Activated CD8-positive, alpha-beta T cell treated with anti-CD3 and anti-CD28 coated beads for 36 hours (primary cell): ENCODE results near the gene ATG9A. TPM values are rescaled to one million over a fixed set of nuclear protein-coding genes. Genes with fewer than 3 reads are reported as not detected.

Experiments
- ATAC-seq: fragments of 200-7000 bp; cut with Tn5 transposase; one replicate; pipeline ENCODE4 v1.10.0; 2021; ENCODE audit warnings: mild to moderate bottlenecking, moderate library complexity
- CTCF ChIA-PET: fragments of 350-600 bp; sonication (Branson Sonifier 250); formaldehyde crosslinking; loops from one replicate; lab custom pipeline; 2021; ENCODE audit warnings: antibody characterized with exemption; lab: Charles Lee
- POLR2A ChIA-PET: fragments of 350-600 bp; sonication (Branson Sonifier 250); formaldehyde crosslinking; loops from one replicate; lab custom pipeline; 2021; ENCODE audit warnings: antibody characterized with exemption; lab: Charles Lee
- DNase-seq: peaks from one replicate; pipeline ENCODE4 v3.0.0-alpha.2; 2020
- H3K27ac Mint-ChIP-seq: one replicate; pipeline ENCODE4 v1.8.0; 2021; ENCODE audit warnings: mild to moderate bottlenecking, mixed read lengths
- H3K27me3 Mint-ChIP-seq: one replicate; pipeline ENCODE4 v1.8.0; 2021; ENCODE audit warnings: mixed read lengths
- H3K36me3 Mint-ChIP-seq: one replicate; pipeline ENCODE4 v1.8.0; 2021; ENCODE audit warnings: low read depth, mixed read lengths
- H3K4me1 Mint-ChIP-seq: one replicate; pipeline ENCODE4 v1.8.0; 2021; ENCODE audit warnings: low read depth, mixed read lengths
- H3K4me3 Mint-ChIP-seq: one replicate; pipeline ENCODE4 v1.8.0; 2021; ENCODE audit warnings: mild to moderate bottlenecking, moderate library complexity, mixed read lengths
- H3K9me3 Mint-ChIP-seq: one replicate; pipeline ENCODE4 v1.8.0; 2021; ENCODE audit warnings: mixed read lengths
- CTCF ChIP-seq: fragments of 200-600 bp; IDR thresholded peaks from one replicate; pipeline ENCODE4 v1.8.0; 2022; ENCODE audit warnings: antibody characterized with exemption, mild to moderate bottlenecking
- intact Hi-C: fragments of 100-400 bp; cut with micrococcal nuclease; formaldehyde crosslinking; loops from one replicate; pipeline ENCODE4 v1.10.0; 2022
- total RNA-seq, 2 experiments: library from RNA; stranded (reverse); gene quantifications; one replicate each; pipeline ENCODE4 v1.2.3, GENCODE V29; 2021

Gene ATG9A
- total RNA-seq, 2 experiments from 2014 or later: 54.8 to 58.7 TPM

GRCh38 chr2:219243291-219243761 is 13.9 kb upstream of the ATG9A start:
- no peaks in the 10 kb centered on the region for H3K9me3 Mint-ChIP-seq
- H3K4me3 Mint-ChIP-seq: peak overlapping the region; percentile 66
- H3K27ac Mint-ChIP-seq: peak overlapping the region; percentile 32
- H3K27me3 Mint-ChIP-seq: no peaks in the 10 kb centered on the region
- POLR2A ChIA-PET: interaction anchor here (1.3 to 19.2 kb wide), 3 partner anchors 11 to 24 kb away, joined by 6 to 239 read pairs (median 35); partner anchors contain the start of genes ABCB6, ANKZF1, ATG9A and TUBA4A
- peaks cover 21% of the 10 kb centered on the region for H3K36me3 Mint-ChIP-seq
- intact Hi-C loops: no loop called here
- H3K4me1 Mint-ChIP-seq: peaks cover 42% of the 10 kb centered on the region
- no peak for TF ChIP-seq CTCF
- no peak for DNase-seq
- no peak for ATAC-seq
- CTCF ChIA-PET: interaction anchor here (3.0 kb wide), 1 partner anchor 12 kb away, joined by 10 read pairs; no protein-coding TSS in a partner anchor

- Mint-ChIP-seq H3K4me1 (peaks cover 19% of the 10 kb centered on the region), H3K36me3 (peaks cover 76% of the 10 kb centered on the region), H3K27ac (no peak overlapping the region), H3K27me3 (no peaks in the 10 kb centered on the region), H3K9me3 (no peaks in the 10 kb centered on the region), H3K4me3 (no peak overlapping the region)
- intact Hi-C loops: no loop called here
- ChIA-PET CTCF (interaction anchor here (0.6 to 1.1 kb wide), 2 partner anchors 45 to 161 kb away, joined by 3 read pairs; partner anchors contain the start of gene DNAJB2), POLR2A (interaction anchor here (1.3 to 9.9 kb wide), 2 partner anchors 12 to 15 kb away, joined by 6 to 239 read pairs; partner anchors contain the start of genes ABCB6, GLB1L, STK16 and TUBA4A)
- DNase-seq (no peak), ATAC-seq (no peak)
- TF ChIP-seq CTCF: no peak
Observed at GRCh38 chr2:219234331-219234730, 4.9 kb upstream of the ATG9A start.

GRCh38 chr2:219230059-219230540 is 664 bp upstream of the ATG9A start:
- Mint-ChIP-seq H3K27me3 (no peaks in the 10 kb centered on the region), H3K4me3 (peak overlapping the region; percentile 95), H3K4me1 (peaks cover 39% of the 10 kb centered on the region), H3K27ac (peak overlapping the region; percentile 97), H3K9me3 (no peaks in the 10 kb centered on the region), H3K36me3 (peaks cover 73% of the 10 kb centered on the region)
- CTCF ChIA-PET: interaction anchor here (0.8 to 3.0 kb wide), 16 partner anchors 9 to 250 kb away, joined by 3 to 15 read pairs (median 5); partner anchors contain the start of genes ABCB6, CNPPD1, DNAJB2 and GLB1L
- POLR2A ChIA-PET: interaction anchor here (1.0 to 9.9 kb wide), 14 partner anchors 11 to 571 kb away, joined by 3 to 239 read pairs (median 6); partner anchors contain the start of genes ABCB6, BCS1L, CNPPD1 and DNAJB2
- DNase-seq (peak; percentile 71), ATAC-seq (peak; percentile 14)
- intact Hi-C loops: no loop called here
- TF ChIP-seq CTCF: no peak

- peaks cover 73% of the 10 kb centered on the region for H3K36me3 Mint-ChIP-seq
- peak overlapping the region; percentile 95 for H3K4me3 Mint-ChIP-seq
- CTCF ChIA-PET: interaction anchor here (1.2 to 3.0 kb wide), 11 partner anchors 17 to 74 kb away, joined by 3 to 15 read pairs (median 7); partner anchors contain the start of genes CNPPD1, DNAJB2, GLB1L and NHEJ1
- no peak for TF ChIP-seq CTCF
- ATAC-seq (no peak), DNase-seq (no peak)
- H3K9me3 Mint-ChIP-seq: no peaks in the 10 kb centered on the region
- peak overlapping the region; percentile 75 for H3K27ac Mint-ChIP-seq
- POLR2A ChIA-PET: interaction anchor here (0.9 to 9.9 kb wide), 10 partner anchors 10 to 343 kb away, joined by 3 to 239 read pairs (median 10); partner anchors contain the start of genes ABCB6, CNPPD1, DNAJB2 and GLB1L
- intact Hi-C loops: loop anchor here (5.0 kb wide), 1 partner anchor 68 kb away; no protein-coding TSS in a partner anchor
- H3K27me3 Mint-ChIP-seq: no peaks in the 10 kb centered on the region
- peaks cover 39% of the 10 kb centered on the region for H3K4me1 Mint-ChIP-seq
Observed at GRCh38 chr2:219228911-219229304, 528 bp downstream of the ATG9A start.
